ENCODE data around the gene HIVEP3. TPM values are rescaled to one million over a fixed set of nuclear protein-coding genes. Genes with fewer than 3 reads are reported as not detected.

HIVEP3 gene
- total and polyA plus RNA-seq, 3 donors from 2014 or later: 4.8 to 7.3 (median 7.2) TPM

DNA sequence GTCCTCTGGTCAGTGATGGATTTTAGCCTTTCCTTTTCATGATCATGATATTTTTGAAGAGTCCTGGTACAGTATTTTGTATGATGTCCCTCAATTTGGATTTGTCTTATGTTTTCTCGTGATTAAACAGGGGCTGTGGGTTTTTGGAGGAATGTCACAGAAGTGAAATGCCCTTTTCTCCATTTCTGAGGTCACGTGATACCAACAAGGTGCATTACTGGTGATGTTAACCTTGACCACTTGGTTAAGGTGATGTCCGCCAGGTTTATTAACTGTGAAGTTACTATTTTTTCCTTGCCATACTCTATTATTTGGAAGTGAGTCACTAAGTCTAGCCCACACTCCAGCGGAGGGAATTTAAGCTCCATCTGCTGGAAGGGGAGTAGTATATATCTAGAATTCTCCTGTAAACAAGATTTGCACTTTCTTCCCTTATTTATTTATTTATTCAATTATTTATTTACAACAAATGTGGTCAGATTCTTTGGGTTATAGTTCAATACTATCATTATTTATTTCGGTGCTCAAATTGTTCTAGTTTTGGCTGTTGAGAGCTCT lies 123.4 kb downstream of the HIVEP3 start:
- DNase-seq: no peak
- 92 to 96% methylated on average over 5 of the region's 5 CpGs for WGBS, 2 donors
- Histone ChIP-seq H3K4me1 (no peaks in the 10 kb centered on the region), H3K36me3 (ENCODE audit: low read depth, missing control alignments) (no peaks in the 10 kb centered on the region), H3K9me3 (no peaks in the 10 kb centered on the region), H3K4me3 (no peak overlapping the region), H3K27me3 (no peaks in the 10 kb centered on the region), H3K27ac (no peak overlapping the region)
- TF ChIP-seq POLR2A (IDR thresholded peaks at IDR 0.05): no peak
- TF ChIP-seq, protein P1, sequence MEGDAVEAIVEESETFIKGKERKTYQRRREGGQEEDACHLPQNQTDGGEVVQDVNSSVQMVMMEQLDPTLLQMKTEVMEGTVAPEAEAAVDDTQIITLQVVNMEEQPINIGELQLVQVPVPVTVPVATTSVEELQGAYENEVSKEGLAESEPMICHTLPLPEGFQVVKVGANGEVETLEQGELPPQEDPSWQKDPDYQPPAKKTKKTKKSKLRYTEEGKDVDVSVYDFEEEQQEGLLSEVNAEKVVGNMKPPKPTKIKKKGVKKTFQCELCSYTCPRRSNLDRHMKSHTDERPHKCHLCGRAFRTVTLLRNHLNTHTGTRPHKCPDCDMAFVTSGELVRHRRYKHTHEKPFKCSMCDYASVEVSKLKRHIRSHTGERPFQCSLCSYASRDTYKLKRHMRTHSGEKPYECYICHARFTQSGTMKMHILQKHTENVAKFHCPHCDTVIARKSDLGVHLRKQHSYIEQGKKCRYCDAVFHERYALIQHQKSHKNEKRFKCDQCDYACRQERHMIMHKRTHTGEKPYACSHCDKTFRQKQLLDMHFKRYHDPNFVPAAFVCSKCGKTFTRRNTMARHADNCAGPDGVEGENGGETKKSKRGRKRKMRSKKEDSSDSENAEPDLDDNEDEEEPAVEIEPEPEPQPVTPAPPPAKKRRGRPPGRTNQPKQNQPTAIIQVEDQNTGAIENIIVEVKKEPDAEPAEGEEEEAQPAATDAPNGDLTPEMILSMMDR (IDR thresholded peaks at IDR 0.05): no peak
- intact Hi-C loops (cut with DNase I; ENCODE audit: low total_unique reads): no loop called here

DNA sequence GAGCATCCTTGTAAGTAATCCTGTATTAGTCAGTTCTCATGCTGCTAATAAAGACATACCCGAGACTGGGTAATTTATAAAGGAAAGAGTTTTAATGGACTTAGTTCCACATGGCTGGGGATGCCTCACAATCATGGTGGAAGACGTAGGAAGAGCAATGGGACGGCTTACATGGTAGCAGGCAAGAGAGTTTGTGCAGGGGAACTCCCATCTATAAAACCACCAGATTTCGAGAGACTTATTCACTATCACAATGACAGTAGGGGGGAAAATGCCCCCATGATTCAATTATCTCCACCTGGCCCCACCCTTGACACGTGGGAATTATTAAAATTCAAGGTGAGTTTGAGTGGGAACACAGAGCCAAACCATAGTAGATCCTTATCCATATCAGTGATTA lies 124.7 kb downstream of the HIVEP3 start:
- DNase-seq: no peak
- Histone ChIP-seq H3K4me3 (no peak overlapping the region), H3K9me3 (no peaks in the 10 kb centered on the region), H3K4me1 (no peaks in the 10 kb centered on the region), H3K36me3 (ENCODE audit: low read depth, missing control alignments) (no peaks in the 10 kb centered on the region), H3K27me3 (no peaks in the 10 kb centered on the region), H3K27ac (no peak overlapping the region)
- TF ChIP-seq, protein P1 (IDR thresholded peaks at IDR 0.05): no peak
- TF ChIP-seq POLR2A (IDR thresholded peaks at IDR 0.05): no peak
- intact Hi-C loops (cut with DNase I; ENCODE audit: low total_unique reads): no loop called here
- WGBS, 2 donors: 87 to 91% methylated on average over 5 of the region's 5 CpGs

DNA sequence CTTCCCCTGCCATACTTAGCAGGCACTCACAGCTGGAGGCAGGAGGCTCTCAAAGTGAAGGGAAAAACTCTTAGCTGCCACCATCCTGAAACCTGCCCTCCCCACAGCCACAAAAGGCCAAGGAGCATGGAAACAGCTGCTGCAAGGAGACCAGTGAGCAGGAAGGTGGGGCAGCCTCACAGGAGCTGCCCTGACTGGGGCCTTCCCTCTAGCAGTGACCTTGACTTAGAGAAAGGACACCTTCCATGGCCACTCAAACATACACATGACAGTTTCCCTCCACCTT lies 126.3 kb downstream of the HIVEP3 start:
- TF ChIP-seq, protein P1 (IDR thresholded peaks at IDR 0.05): no peak
- no peak for TF ChIP-seq POLR2A (IDR thresholded peaks at IDR 0.05)
- intact Hi-C loops (cut with DNase I; ENCODE audit: low total_unique reads): no loop called here

DNA sequence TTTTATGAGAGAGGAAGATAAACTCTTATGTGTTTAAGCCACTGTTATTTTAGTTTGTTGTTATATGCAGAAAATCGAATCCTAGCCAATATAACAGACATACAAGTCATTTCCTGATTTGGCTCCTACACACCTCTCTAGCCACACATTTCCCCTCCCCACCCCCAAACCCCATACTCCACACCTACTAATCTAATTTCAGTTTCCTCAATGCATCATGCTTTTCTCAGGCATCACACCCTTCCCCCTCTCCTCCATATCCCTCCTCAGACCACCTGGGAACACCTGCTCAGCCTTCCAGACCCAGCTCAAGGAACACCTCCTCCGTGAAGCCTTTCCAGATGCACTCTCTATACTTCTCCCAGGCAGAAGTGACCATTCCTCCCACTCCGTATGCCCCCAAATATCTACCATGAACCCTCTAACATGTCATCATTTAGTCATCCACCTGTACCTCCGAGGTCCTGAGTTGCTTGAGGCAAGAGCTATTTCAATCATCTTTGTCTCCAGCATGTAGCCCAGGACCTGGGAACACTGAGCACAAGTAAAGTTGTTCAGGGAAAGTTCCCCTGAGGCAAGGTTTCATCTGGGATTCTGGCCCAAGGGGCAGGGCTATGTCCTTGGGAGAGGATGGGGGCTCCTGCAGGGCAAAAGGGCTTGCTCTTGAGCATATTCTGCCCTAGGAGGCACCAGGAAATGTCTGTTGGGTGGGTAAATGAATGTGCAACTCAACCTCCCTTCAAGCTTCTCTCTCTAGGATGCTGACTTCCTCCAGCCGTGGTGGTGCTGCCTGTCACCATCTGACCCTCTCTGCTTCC lies 126.8 kb downstream of the HIVEP3 start:
- no peak for DNase-seq
- no peak for TF ChIP-seq POLR2A (IDR thresholded peaks at IDR 0.05)
- TF ChIP-seq, protein P1 (IDR thresholded peaks at IDR 0.05): no peak
- 85 to 88% methylated on average over 5 of the region's 5 CpGs for WGBS, 2 donors
- H3K4me1 ChIP-seq: no peaks in the 10 kb centered on the region
- no peaks in the 10 kb centered on the region for H3K9me3 ChIP-seq
- H3K36me3 ChIP-seq (ENCODE audit: low read depth, missing control alignments): no peaks in the 10 kb centered on the region
- intact Hi-C loops (cut with DNase I; ENCODE audit: low total_unique reads): no loop called here
- H3K27me3 ChIP-seq: no peaks in the 10 kb centered on the region
- H3K27ac ChIP-seq: no peak overlapping the region
- H3K4me3 ChIP-seq: no peak overlapping the region

More for the DNA sequence above, 126.3 kb downstream of the HIVEP3 start:
- H3K27ac ChIP-seq: no peak overlapping the region
- H3K27me3 ChIP-seq: no peaks in the 10 kb centered on the region
- DNase-seq: no peak
- H3K36me3 ChIP-seq (ENCODE audit: low read depth, missing control alignments): no peaks in the 10 kb centered on the region
- H3K4me3 ChIP-seq: no peak overlapping the region
- no peaks in the 10 kb centered on the region for H3K4me1 ChIP-seq
- no peaks in the 10 kb centered on the region for H3K9me3 ChIP-seq

DNA sequence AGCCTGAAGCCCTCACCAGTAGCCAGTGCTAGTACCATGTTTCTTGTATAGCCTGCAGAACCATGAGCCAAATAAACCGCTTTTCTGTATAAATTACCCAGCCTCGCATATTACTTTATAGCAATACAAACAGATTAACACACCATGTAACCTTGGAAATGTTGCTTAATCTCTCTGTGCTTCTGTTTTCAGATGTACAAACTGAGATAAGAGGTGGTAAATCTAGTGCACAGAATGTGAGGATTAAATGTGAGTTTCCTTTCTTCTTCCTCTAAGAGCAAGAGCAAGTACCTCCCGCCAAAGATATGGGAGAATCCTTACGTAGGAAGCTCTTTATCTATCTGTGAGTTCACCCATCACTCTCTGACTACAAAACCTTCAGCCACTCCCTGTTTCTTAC lies 128.4 kb downstream of the HIVEP3 start:
- intact Hi-C loops (cut with DNase I; ENCODE audit: low total_unique reads): no loop called here
- no peaks in the 10 kb centered on the region for H3K9me3 ChIP-seq
- H3K4me3 ChIP-seq: no peak overlapping the region
- DNase-seq: no peak
- H3K27ac ChIP-seq: no peak overlapping the region
- TF ChIP-seq, protein P1 (IDR thresholded peaks at IDR 0.05): no peak
- no peak for TF ChIP-seq POLR2A (IDR thresholded peaks at IDR 0.05)
- no peaks in the 10 kb centered on the region for H3K4me1 ChIP-seq
- H3K36me3 ChIP-seq (ENCODE audit: low read depth, missing control alignments): no peaks in the 10 kb centered on the region
- 69 to 80% methylated on average over 4 of the region's 4 CpGs for WGBS, 2 donors
- H3K27me3 ChIP-seq: no peaks in the 10 kb centered on the region
